ENCODE data around the gene CAPN2.

- TF ChIP-seq CTCF (IDR thresholded peaks at IDR 0.05; ENCODE audit: insufficient read depth, low read length) (no peak), REST (IDR thresholded peaks at IDR 0.05; ENCODE audit: insufficient replicate concordance, low read depth) (no peak), POLR2AphosphoS5 (IDR thresholded peaks at IDR 0.05; ENCODE audit: low read depth) (no peak), SPI1 (IDR thresholded peaks at IDR 0.05; ENCODE audit: borderline replicate concordance, low read depth) (no peak), GABPA (IDR thresholded peaks at IDR 0.05; ENCODE audit: low read depth) (no peak)
Measured at GRCh38 chr1:223793716-223794115, 81.4 kb downstream of the CAPN2 start.
